GM12891 (cell line): ENCODE measurements around the gene PAIP2.

Source experiments
- POLR2A ChIP-seq: IDR thresholded peaks from 2 replicates; pipeline ENCODE4 v1.6.1; 2011; ENCODE audit warnings: low read depth, low read length, control low read depth
- POLR2AphosphoS5 ChIP-seq: IDR thresholded peaks from 2 replicates; pipeline ENCODE4 v1.6.1; 2011; ENCODE audit warnings: low read depth, low read length, control low read depth

DNA sequence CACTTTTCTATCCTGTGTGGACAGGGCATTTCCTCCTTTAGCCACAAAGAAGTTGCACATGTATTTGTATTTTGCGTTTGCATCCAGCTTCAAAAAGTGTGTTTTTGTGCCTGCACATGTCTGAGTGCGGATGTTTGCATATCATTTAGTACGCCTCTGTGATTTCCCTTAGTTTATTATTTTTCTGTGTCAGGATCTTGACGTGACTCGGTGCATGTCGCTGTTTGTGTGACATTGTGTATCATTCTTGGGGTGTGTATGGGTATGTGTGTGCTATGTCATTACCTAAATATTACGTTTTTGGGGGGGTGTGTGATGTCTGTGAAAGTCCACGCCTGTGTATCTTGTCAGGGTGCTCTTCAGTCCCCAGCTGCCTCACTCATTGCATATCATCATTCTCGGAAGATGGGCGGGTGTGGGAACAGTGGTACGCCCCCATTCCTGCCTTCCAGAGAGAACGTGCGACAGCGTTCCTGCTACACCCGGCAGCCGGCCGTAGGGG is 416 bp upstream of the PAIP2 start:
- TF ChIP-seq POLR2A (no peak), POLR2AphosphoS5 (no peak)
